ENCODE results near the gene GNAI1.
"Not testable (repeated sequence)": the region's sequence is repeated elsewhere in the genome, so short reads cannot be mapped to it uniquely, and the experiment has no call there.

The GNAI1 gene

GRCh38 chr7:80133361-80134114, 1.1 kb upstream of the GNAI1 start:
- DNase-seq, result peak in 1 of 2 donors; percentile 16

- peak in 1 of 2 donors; percentile 65 for DNase-seq
Observed at GRCh38 chr7:80134115-80134535, 506 bp upstream of the GNAI1 start.

GRCh38 chr7:80135309-80136104, 876 bp downstream of the GNAI1 start:
- DNase-seq, result peak in 1 of 2 donors; percentile 68

- DNase-seq, result no peak
Observed at GRCh38 chr7:80136261-80137055, 1.8 kb downstream of the GNAI1 start.

- DNase-seq, result no peak
Observed at GRCh38 chr7:80137410-80137809, 2.8 kb downstream of the GNAI1 start.

- DNase-seq, result no peak
Observed at GRCh38 chr7:80139236-80139635, 4.6 kb downstream of the GNAI1 start.

GRCh38 chr7:80140388-80140787, 5.8 kb downstream of the GNAI1 start:
- no peak for DNase-seq

GRCh38 chr7:80141376-80141775, 6.7 kb downstream of the GNAI1 start:
- no peak for DNase-seq

GRCh38 chr7:80142853-80143580, 8.4 kb downstream of the GNAI1 start:
- no peak for DNase-seq

- no peak for DNase-seq
Observed at GRCh38 chr7:80145780-80146422, 11.3 kb downstream of the GNAI1 start.

GRCh38 chr7:80146545-80147182, 12.0 kb downstream of the GNAI1 start:
- DNase-seq, result no peak

- no peak for DNase-seq
Observed at GRCh38 chr7:80147543-80148391, 13.1 kb downstream of the GNAI1 start.

- DNase-seq, result no peak
Observed at GRCh38 chr7:80150611-80151273, 16.1 kb downstream of the GNAI1 start.

GRCh38 chr7:80151274-80151665, 16.6 kb downstream of the GNAI1 start:
- no peak for DNase-seq

GRCh38 chr7:80153446-80153845, 18.8 kb downstream of the GNAI1 start:
- no peak for DNase-seq

- DNase-seq, result no peak
Observed at GRCh38 chr7:80154656-80155333, 20.2 kb downstream of the GNAI1 start.

GRCh38 chr7:80155374-80155773, 20.7 kb downstream of the GNAI1 start:
- DNase-seq, result no peak

- DNase-seq, result not testable (repeated sequence)
Observed at GRCh38 chr7:80157770-80158169, 23.1 kb downstream of the GNAI1 start.

GRCh38 chr7:80159802-80160201, 25.2 kb downstream of the GNAI1 start:
- no peak for DNase-seq

All from hippocampal formation (tissue), 2 donors.